WTC11 (cell line): Measurements from ENCODE around the gene BRAF. TPM values are rescaled to one million over a fixed set of nuclear protein-coding genes. Genes with fewer than 3 reads are reported as not detected.

ENCODE experiments used
- ATAC-seq: fragments of 200-7000 bp; cut with Tn5 transposase; 2 replicates; pipeline ENCODE4 v1.10.0; 2021; ENCODE audit warnings: mild to moderate bottlenecking, moderate library complexity
- CTCF ChIA-PET: fragments of 300-600 bp; sonication (Branson Sonifier 250); formaldehyde crosslinking; loops from one replicate; lab custom pipeline; 2021; ENCODE audit warnings: antibody characterized with exemption; lab: Charles Lee
- POLR2A ChIA-PET: fragments of 350-600 bp; sonication (Branson Sonifier 250); formaldehyde crosslinking; loops from one replicate; lab custom pipeline; 2021; ENCODE audit warnings: antibody characterized with exemption; lab: Charles Lee
- DNase-seq: peaks from one replicate; pipeline ENCODE4 v3.0.0; 2021; ENCODE audit warnings: low spot score
- H3K27ac Mint-ChIP-seq: 2 replicates; pipeline ENCODE4 v1.8.0; 2021; ENCODE audit warnings: mixed read lengths
- H3K27me3 Mint-ChIP-seq: 2 replicates; pipeline ENCODE4 v1.8.0; 2021; ENCODE audit warnings: low read depth, mild to moderate bottlenecking, moderate library complexity, mixed read lengths
- H3K36me3 Mint-ChIP-seq: 2 replicates; pipeline ENCODE4 v1.8.0; 2021; ENCODE audit warnings: mixed read lengths
- H3K4me1 Mint-ChIP-seq: 2 replicates; pipeline ENCODE4 v1.8.0; 2022; ENCODE audit warnings: mixed read lengths
- H3K4me3 Mint-ChIP-seq: 2 replicates; pipeline ENCODE4 v1.8.0; 2021; ENCODE audit warnings: mild to moderate bottlenecking, moderate library complexity, mixed read lengths
- H3K9me3 Mint-ChIP-seq: 2 replicates; pipeline ENCODE4 v1.8.0; 2021; ENCODE audit warnings: mixed read lengths
- AFF4 ChIP-seq: sonication (generic); formaldehyde crosslinking; IDR thresholded peaks from 2 replicates; pipeline ENCODE4 v1.8.1; 2023; ENCODE audit warnings: mild to moderate bottlenecking, missing genetic modification reagents, borderline replicate concordance
- CREM ChIP-seq: sonication (generic); formaldehyde crosslinking; IDR thresholded peaks from 2 replicates; pipeline ENCODE4 v1.8.1; 2022; ENCODE audit warnings: mild to moderate bottlenecking, missing genetic modification reagents, moderate library complexity
- E2F1 ChIP-seq: sonication (generic); formaldehyde crosslinking; IDR thresholded peaks from 2 replicates; pipeline ENCODE4 v1.8.0; 2022; ENCODE audit warnings: mild to moderate bottlenecking, missing genetic modification reagents
- EMX1 ChIP-seq: fragments of 250-450 bp; sonication (Bioruptor Pico); IDR thresholded peaks from 2 replicates; pipeline ENCODE4 v1.8.0; 2021; ENCODE audit warnings: mild to moderate bottlenecking
- ESRRA ChIP-seq: sonication (generic); formaldehyde crosslinking; IDR thresholded peaks from 2 replicates; pipeline ENCODE4 v1.8.1; 2022; ENCODE audit warnings: mild to moderate bottlenecking, missing genetic modification reagents, borderline replicate concordance
- FOXK1 ChIP-seq: sonication (generic); formaldehyde crosslinking; IDR thresholded peaks from 2 replicates; pipeline ENCODE4 v1.8.0; 2022; ENCODE audit warnings: mild to moderate bottlenecking, moderate library complexity, missing genetic modification reagents
- GABPB1 ChIP-seq: sonication (generic); formaldehyde crosslinking; IDR thresholded peaks from 2 replicates; pipeline ENCODE4 v1.8.1; 2023; ENCODE audit warnings: mild to moderate bottlenecking, missing genetic modification reagents
- JAZF1 ChIP-seq: fragments of 250-450 bp; sonication (Bioruptor Pico); IDR thresholded peaks from 2 replicates; pipeline ENCODE4 v1.9.0; 2021; ENCODE audit warnings: moderate library complexity, mild to moderate bottlenecking, inconsistent platforms
- JUN ChIP-seq: sonication (generic); formaldehyde crosslinking; IDR thresholded peaks from 2 replicates; pipeline ENCODE4 v1.8.0; 2023; ENCODE audit warnings: mild to moderate bottlenecking, missing genetic modification reagents
- MLX ChIP-seq: sonication (generic); formaldehyde crosslinking; IDR thresholded peaks from 2 replicates; pipeline ENCODE4 v1.8.1; 2023; ENCODE audit warnings: mild to moderate bottlenecking, missing genetic modification reagents, moderate library complexity
- NFE2L1 ChIP-seq: sonication (generic); formaldehyde crosslinking; IDR thresholded peaks from 2 replicates; pipeline ENCODE4 v1.8.1; 2023; ENCODE audit warnings: missing genetic modification reagents
- NFYB ChIP-seq: sonication (generic); formaldehyde crosslinking; conservative IDR thresholded peaks from 2 replicates; pipeline ENCODE4 v1.8.0; 2022; ENCODE audit warnings: low read depth, missing genetic modification reagents
- NR2C2 ChIP-seq: sonication (generic); formaldehyde crosslinking; IDR thresholded peaks from 2 replicates; pipeline ENCODE4 v1.8.0; 2022; ENCODE audit warnings: mild to moderate bottlenecking, missing genetic modification reagents
- PRRX2 ChIP-seq: fragments of 250-450 bp; sonication (Bioruptor Pico); IDR thresholded peaks from 2 replicates; pipeline ENCODE4 v1.8.0; 2021; ENCODE audit warnings: mild to moderate bottlenecking
- SMAD4 ChIP-seq: sonication (generic); formaldehyde crosslinking; IDR thresholded peaks from 2 replicates; pipeline ENCODE4 v1.8.0; 2022; ENCODE audit warnings: mild to moderate bottlenecking, missing genetic modification reagents
- SOX15 ChIP-seq: fragments of 250-450 bp; sonication (Bioruptor Pico); IDR thresholded peaks from 2 replicates; pipeline ENCODE4 v1.9.0; 2021; ENCODE audit warnings: mild to moderate bottlenecking
- TCF7 ChIP-seq: sonication (generic); formaldehyde crosslinking; IDR thresholded peaks from 2 replicates; pipeline ENCODE4 v1.8.0; 2022; ENCODE audit warnings: mild to moderate bottlenecking, low read depth, missing genetic modification reagents, moderate library complexity
- ZNF121 ChIP-seq: sonication (generic); formaldehyde crosslinking; IDR thresholded peaks from 2 replicates; pipeline ENCODE4 v1.8.0; 2023; ENCODE audit warnings: missing genetic modification reagents
- ZNF263 ChIP-seq: sonication (generic); formaldehyde crosslinking; IDR thresholded peaks from 2 replicates; pipeline ENCODE4 v1.8.1; 2022; ENCODE audit warnings: low read depth, mild to moderate bottlenecking, moderate library complexity, missing genetic modification reagents
- ZNF317 ChIP-seq: sonication (generic); formaldehyde crosslinking; IDR thresholded peaks from 2 replicates; pipeline ENCODE4 v1.8.1; 2023; ENCODE audit warnings: low read depth, mild to moderate bottlenecking, moderate library complexity, missing genetic modification reagents, borderline replicate concordance
- total RNA-seq: library from RNA; stranded (reverse); gene quantifications from 3 replicates; pipeline ENCODE4 v1.2.3, GENCODE V29; 2021
- TF ChIP-seq, protein P1 (sequence below): fragments of 250-450 bp; sonication (Bioruptor Pico); conservative IDR thresholded peaks from 2 replicates; pipeline ENCODE4 v1.9.0; 2021; ENCODE audit warnings: mild to moderate bottlenecking
- TF ChIP-seq, protein P2 (sequence below): fragments of 250-450 bp; sonication (Bioruptor Pico); IDR thresholded peaks from 2 replicates; pipeline ENCODE4 v1.9.0; 2021; ENCODE audit warnings: mild to moderate bottlenecking
- TF ChIP-seq, protein P3 (sequence below): sonication (generic); formaldehyde crosslinking; IDR thresholded peaks from 2 replicates; pipeline ENCODE4 v1.8.1; 2023; ENCODE audit warnings: mild to moderate bottlenecking, moderate library complexity, missing genetic modification reagents
- TF ChIP-seq, protein P4 (sequence below): sonication (generic); formaldehyde crosslinking; IDR thresholded peaks from 2 replicates; pipeline ENCODE4 v1.8.1; 2022; ENCODE audit warnings: missing genetic modification reagents, borderline replicate concordance
- TF ChIP-seq, protein P5 (sequence below): sonication (generic); formaldehyde crosslinking; conservative IDR thresholded peaks from 2 replicates; pipeline ENCODE4 v1.8.1; 2022; ENCODE audit warnings: mild to moderate bottlenecking, missing genetic modification reagents

The BRAF gene
- total RNA-seq, 1 experiment from 2014 or later, result 29.2 TPM

GRCh38 chr7:140924019-140924820 lies 509 bp downstream of the BRAF start:
- H3K27ac Mint-ChIP-seq, result no peak overlapping the region
- ChIA-PET CTCF (interaction anchor here (0.6 to 1.8 kb wide), 9 partner anchors 19 to 249 kb away, joined by 3 to 8 read pairs (median 3); no protein-coding TSS in a partner anchor), POLR2A (interaction anchor here (0.6 to 1.2 kb wide), 5 partner anchors 11 to 777 kb away, joined by 3 to 5 read pairs (median 5); no protein-coding TSS in a partner anchor)
- no peaks in the 10 kb centered on the region for H3K36me3 Mint-ChIP-seq
- DNase-seq (peak; percentile 81), ATAC-seq (peak; percentile 92)
- H3K4me1 Mint-ChIP-seq, result peaks cover 5% of the 10 kb centered on the region; the same call in 1 of the 2 replicates
- H3K27me3 Mint-ChIP-seq, result peaks cover 21% of the 10 kb centered on the region
- no peaks in the 10 kb centered on the region for H3K9me3 Mint-ChIP-seq
- no peak overlapping the region for H3K4me3 Mint-ChIP-seq
- TF ChIP-seq, protein P1, sequence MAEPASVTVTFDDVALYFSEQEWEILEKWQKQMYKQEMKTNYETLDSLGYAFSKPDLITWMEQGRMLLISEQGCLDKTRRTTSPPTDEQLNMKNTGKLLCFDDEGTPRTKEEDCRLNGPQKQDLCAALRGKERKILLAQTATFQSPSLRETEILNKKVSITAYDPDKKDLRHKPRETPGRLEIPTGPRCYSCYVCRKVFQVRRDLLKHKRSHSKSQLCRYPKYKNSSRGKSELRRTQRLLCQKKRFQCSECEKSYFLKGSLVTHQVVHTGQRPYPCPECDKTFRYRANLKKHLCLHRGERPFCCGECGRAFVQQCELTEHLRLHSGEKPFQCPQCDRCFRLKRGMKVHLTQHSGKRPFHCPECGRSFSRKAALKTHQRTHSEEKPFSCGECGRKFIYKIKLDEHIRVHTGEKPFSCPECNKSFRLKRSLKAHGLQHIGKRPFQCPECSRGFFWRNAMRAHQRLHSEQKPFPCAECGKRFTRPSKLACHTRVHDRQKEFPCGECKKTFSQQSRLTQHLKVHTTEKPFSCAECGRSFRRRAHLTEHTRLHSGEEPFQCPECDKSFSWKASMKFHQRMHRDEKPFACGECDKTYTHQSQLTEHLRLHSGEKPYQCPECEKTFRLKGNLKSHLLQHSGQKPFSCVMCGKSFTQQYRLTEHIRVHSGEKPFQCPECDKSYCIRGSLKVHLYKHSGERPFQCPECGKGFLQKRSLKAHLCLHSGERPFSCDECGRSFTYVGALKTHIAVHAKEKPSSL, result no peak
- TF ChIP-seq SOX15 (CRISPR knock-in tag), result no peak
- no peak for TF ChIP-seq NR2C2 (CRISPR knock-in tag)
- TF ChIP-seq EMX1 (CRISPR knock-in tag), result no peak
- TF ChIP-seq SMAD4 (CRISPR knock-in tag), result no peak
- TF ChIP-seq, protein P2, sequence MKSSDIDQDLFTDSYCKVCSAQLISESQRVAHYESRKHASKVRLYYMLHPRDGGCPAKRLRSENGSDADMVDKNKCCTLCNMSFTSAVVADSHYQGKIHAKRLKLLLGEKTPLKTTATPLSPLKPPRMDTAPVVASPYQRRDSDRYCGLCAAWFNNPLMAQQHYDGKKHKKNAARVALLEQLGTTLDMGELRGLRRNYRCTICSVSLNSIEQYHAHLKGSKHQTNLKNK (CRISPR knock-in tag), result no peak
- no peak for TF ChIP-seq PRRX2 (CRISPR knock-in tag)
- TF ChIP-seq, protein P3, sequence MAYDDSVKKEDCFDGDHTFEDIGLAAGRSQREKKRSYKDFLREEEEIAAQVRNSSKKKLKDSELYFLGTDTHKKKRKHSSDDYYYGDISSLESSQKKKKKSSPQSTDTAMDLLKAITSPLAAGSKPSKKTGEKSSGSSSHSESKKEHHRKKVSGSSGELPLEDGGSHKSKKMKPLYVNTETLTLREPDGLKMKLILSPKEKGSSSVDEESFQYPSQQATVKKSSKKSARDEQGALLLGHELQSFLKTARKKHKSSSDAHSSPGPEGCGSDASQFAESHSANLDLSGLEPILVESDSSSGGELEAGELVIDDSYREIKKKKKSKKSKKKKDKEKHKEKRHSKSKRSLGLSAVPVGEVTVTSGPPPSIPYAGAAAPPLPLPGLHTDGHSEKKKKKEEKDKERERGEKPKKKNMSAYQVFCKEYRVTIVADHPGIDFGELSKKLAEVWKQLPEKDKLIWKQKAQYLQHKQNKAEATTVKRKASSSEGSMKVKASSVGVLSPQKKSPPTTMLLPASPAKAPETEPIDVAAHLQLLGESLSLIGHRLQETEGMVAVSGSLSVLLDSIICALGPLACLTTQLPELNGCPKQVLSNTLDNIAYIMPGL, result peak; percentile 74; the same call in 1 of the 2 replicates
- TF ChIP-seq AFF4 (CRISPR knock-in tag), result no peak
- no peak for TF ChIP-seq E2F1 (CRISPR knock-in tag)
- TF ChIP-seq TCF7 (CRISPR knock-in tag), result no peak
- peak; percentile 13; the same call in 1 of the 2 replicates for TF ChIP-seq GABPB1
- TF ChIP-seq JUN (CRISPR knock-in tag), result 0 out of 2 replicates have a peak, but pooled peaks have one; percentile 13
- no peak for TF ChIP-seq NFE2L1 (CRISPR knock-in tag)
- TF ChIP-seq MLX (CRISPR knock-in tag), result no peak
- TF ChIP-seq CREM (CRISPR knock-in tag), result 0 out of 2 replicates have a peak, but pooled peaks have one; percentile 70
- TF ChIP-seq, protein P4, sequence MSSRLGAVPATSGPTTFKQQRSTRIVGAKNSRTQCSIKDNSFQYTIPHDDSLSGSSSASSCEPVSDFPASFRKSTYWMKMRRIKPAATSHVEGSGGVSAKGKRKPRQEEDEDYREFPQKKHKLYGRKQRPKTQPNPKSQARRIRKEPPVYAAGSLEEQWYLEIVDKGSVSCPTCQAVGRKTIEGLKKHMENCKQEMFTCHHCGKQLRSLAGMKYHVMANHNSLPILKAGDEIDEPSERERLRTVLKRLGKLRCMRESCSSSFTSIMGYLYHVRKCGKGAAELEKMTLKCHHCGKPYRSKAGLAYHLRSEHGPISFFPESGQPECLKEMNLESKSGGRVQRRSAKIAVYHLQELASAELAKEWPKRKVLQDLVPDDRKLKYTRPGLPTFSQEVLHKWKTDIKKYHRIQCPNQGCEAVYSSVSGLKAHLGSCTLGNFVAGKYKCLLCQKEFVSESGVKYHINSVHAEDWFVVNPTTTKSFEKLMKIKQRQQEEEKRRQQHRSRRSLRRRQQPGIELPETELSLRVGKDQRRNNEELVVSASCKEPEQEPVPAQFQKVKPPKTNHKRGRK (CRISPR knock-in tag), result no peak
- TF ChIP-seq FOXK1 (CRISPR knock-in tag), result peak; percentile 44; the same call in 1 of the 2 replicates
- TF ChIP-seq ESRRA (CRISPR knock-in tag), result 0 out of 2 replicates have a peak, but pooled peaks have one; percentile 27
- TF ChIP-seq ZNF263 (CRISPR knock-in tag), result no peak
- no peak for TF ChIP-seq ZNF317 (CRISPR knock-in tag)
- no peak for TF ChIP-seq JAZF1
- TF ChIP-seq NFYB (CRISPR knock-in tag), result no peak
- no peak for TF ChIP-seq ZNF121 (CRISPR knock-in tag)
- TF ChIP-seq, protein P5, sequence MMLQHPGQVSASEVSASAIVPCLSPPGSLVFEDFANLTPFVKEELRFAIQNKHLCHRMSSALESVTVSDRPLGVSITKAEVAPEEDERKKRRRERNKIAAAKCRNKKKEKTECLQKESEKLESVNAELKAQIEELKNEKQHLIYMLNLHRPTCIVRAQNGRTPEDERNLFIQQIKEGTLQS (CRISPR knock-in tag), result no peak
